Esophagus muscularis mucosa (tissue), 3 donors: ENCODE data around the gene ELAPOR2.

ENCODE experiments used
- POLR2A ChIP-seq: fragments of 450-650 bp; IDR thresholded peaks from one replicate; pipeline ENCODE4 v1.6.1; 2017; ENCODE audit warnings: antibody characterized with exemption, moderate library complexity, mild to moderate bottlenecking, low read depth
- POLR2AphosphoS5 ChIP-seq, 2 donors: sonication (generic); formaldehyde crosslinking; IDR thresholded peaks; one replicate each; pipeline ENCODE4 v1.6.1; 2017; ENCODE audit warnings: antibody characterized with exemption in 2 of 2
- TF ChIP-seq, protein P1 (sequence below), 3 experiments: fragments of 200-600 bp in 2 of 3; fragments of 450-650 bp in 1 of 3; sonication (generic) in 2 of 3; IDR thresholded peaks; one replicate each; pipeline ENCODE4 v1.5.1; 2017 to 2019; ENCODE audit warnings: antibody characterized with exemption in 3 of 3, mild to moderate bottlenecking in 2 of 3, moderate library complexity in 1 of 3

DNA sequence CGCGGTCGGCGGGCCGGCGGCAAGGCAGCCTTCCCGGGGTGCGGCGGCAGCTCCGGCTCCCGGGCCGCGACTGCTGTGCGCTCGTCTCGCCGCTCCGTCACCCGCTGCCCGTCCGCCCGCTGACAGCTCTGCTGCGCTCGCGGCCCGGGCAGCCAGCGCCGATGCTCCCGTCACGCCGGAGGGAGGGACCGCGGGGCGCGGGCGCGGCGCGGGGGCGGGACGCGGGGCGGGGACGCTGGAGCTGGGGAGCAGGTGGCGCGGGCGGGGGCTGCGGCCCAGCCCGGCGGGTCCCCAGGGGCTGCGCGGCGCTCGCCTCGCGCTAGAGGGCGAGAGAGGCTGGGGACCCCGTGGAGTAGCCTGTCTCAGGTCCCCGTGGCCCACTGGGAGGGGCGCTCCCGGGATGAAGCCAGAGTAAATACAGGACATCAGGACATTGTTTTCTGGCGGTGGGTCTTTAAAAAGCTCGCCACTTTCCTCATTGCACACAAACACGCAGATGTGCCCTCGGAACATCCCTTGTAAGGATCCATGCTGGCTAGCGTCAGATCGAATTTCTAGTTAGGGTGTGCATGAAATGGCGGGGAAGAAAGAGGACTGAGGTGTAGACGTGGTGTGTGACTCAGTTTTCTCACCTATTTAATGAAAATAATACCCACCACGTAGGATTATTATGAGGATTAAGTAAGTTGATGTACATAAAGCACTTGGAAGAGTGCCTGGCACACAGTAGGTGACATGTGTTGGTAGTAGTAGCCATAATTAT lies at the start of gene ELAPOR2:
- TF ChIP-seq, protein P1, sequence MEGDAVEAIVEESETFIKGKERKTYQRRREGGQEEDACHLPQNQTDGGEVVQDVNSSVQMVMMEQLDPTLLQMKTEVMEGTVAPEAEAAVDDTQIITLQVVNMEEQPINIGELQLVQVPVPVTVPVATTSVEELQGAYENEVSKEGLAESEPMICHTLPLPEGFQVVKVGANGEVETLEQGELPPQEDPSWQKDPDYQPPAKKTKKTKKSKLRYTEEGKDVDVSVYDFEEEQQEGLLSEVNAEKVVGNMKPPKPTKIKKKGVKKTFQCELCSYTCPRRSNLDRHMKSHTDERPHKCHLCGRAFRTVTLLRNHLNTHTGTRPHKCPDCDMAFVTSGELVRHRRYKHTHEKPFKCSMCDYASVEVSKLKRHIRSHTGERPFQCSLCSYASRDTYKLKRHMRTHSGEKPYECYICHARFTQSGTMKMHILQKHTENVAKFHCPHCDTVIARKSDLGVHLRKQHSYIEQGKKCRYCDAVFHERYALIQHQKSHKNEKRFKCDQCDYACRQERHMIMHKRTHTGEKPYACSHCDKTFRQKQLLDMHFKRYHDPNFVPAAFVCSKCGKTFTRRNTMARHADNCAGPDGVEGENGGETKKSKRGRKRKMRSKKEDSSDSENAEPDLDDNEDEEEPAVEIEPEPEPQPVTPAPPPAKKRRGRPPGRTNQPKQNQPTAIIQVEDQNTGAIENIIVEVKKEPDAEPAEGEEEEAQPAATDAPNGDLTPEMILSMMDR (IDR thresholded peaks at IDR 0.05) = peak; percentile 45 to 60 (median 60)
- TF ChIP-seq POLR2AphosphoS5 (IDR thresholded peaks at IDR 0.05) (peak; percentile 18 to 72), POLR2A (no peak)
